BJ (cell line): Measurements from ENCODE around the gene ZBTB46. TPM values are rescaled to one million over a fixed set of nuclear protein-coding genes. Genes with fewer than 3 reads are reported as not detected.

ENCODE experiments used
- CTCF ChIA-PET: fragments of 350-600 bp; formaldehyde crosslinking; extraction: SDS; loops from one replicate; lab custom pipeline; 2021; ENCODE audit warnings: antibody characterized with exemption, inconsistent platforms; lab: Yijun Ruan, JAX
- POLR2A ChIA-PET: fragments of 300-600 bp; sonication (Branson Sonifier 250); formaldehyde crosslinking; extraction: SDS; loops from one replicate; lab custom pipeline; 2021; ENCODE audit warnings: antibody characterized with exemption; lab: Charles Lee
- DNase-seq: peaks from one replicate; pipeline ENCODE4 v3.0.0-alpha.2; 2011; ENCODE audit warnings: low read depth
- H3K27me3 ChIP-seq: 2 replicates; pipeline ENCODE4 v1.6.0; 2011; ENCODE audit warnings: low read length; ENCODE audit not compliant: control insufficient read depth, insufficient read depth
- H3K36me3 ChIP-seq: 2 replicates; pipeline ENCODE4 v1.5.1; 2011; ENCODE audit warnings: low read length; ENCODE audit not compliant: control insufficient read depth, insufficient read depth
- H3K4me3 ChIP-seq: 2 replicates; pipeline ENCODE4 v1.5.1; 2011; ENCODE audit warnings: low read depth, mild to moderate bottlenecking, control low read depth, low read length
- CTCF ChIP-seq: IDR thresholded peaks from 2 replicates; pipeline ENCODE4 v1.5.1; 2011; ENCODE audit warnings: low read depth, mild to moderate bottlenecking, control low read depth, inconsistent platforms, low read length, moderate library complexity; ENCODE audit not compliant: insufficient read depth
- polyA plus RNA-seq: library from polyadenylated mRNA; depleted of rRNA; stranded (reverse); fragments of >200 nt; gene quantifications from 2 replicates; pipeline ENCODE4 v1.2.3, GENCODE V29; 2011

ZBTB46 gene
- polyA plus RNA-seq, 1 experiment: 0.32 TPM

- POLR2A ChIA-PET: no interaction called here
- Histone ChIP-seq H3K27me3 (no peaks in the 10 kb centered on the region), H3K36me3 (peaks cover 19% of the 10 kb centered on the region), H3K4me3 (no peak within 1 kb of the TSS)
- DNase-seq: no peak
- TF ChIP-seq CTCF: no peak
- CTCF ChIA-PET: no interaction called here
Measured at GRCh38 chr20:63735859-63736718, 95.0 kb downstream of the ZBTB46 start, which contains the start of gene LIME1. LIME1 (plus strand) TSS chr20:63736664; CDS start chr20:63737550, 886 bp downstream.

- no peak for DNase-seq
- POLR2A ChIA-PET: no interaction called here
- Histone ChIP-seq H3K27me3 (no peaks in the 10 kb centered on the region), H3K4me3 (no peak overlapping the region), H3K36me3 (peaks cover 20% of the 10 kb centered on the region)
- CTCF ChIA-PET: no interaction called here
- no peak for TF ChIP-seq CTCF
Measured at GRCh38 chr20:63734946-63735858, 95.9 kb downstream of the ZBTB46 start.

- ChIA-PET CTCF (no interaction called here), POLR2A (no interaction called here)
- Histone ChIP-seq H3K36me3 (peaks cover 21% of the 10 kb centered on the region), H3K4me3 (no peak overlapping the region), H3K27me3 (no peaks in the 10 kb centered on the region)
- DNase-seq: no peak
- no peak for TF ChIP-seq CTCF
Measured at GRCh38 chr20:63734111-63734945, 96.7 kb downstream of the ZBTB46 start.

- Histone ChIP-seq H3K36me3 (peaks cover 21% of the 10 kb centered on the region), H3K4me3 (no peak overlapping the region), H3K27me3 (no peaks in the 10 kb centered on the region)
- no peak for TF ChIP-seq CTCF
- DNase-seq: no peak
- POLR2A ChIA-PET: no interaction called here
- CTCF ChIA-PET: no interaction called here
Measured at GRCh38 chr20:63733579-63734081, 97.4 kb downstream of the ZBTB46 start.
